ENCODE measurements around the gene SLC6A16.
"Not testable (repeated sequence)": the region's sequence is repeated elsewhere in the genome, so short reads cannot be mapped to it uniquely, and the experiment has no call there.

Gene SLC6A16

GRCh38 chr19:49344505-49345423 lies 19.8 kb upstream of the SLC6A16 start:
- DNase-seq (ENCODE audit: low read depth in 3 of 3) = no peak

- DNase-seq (ENCODE audit: low read depth in 3 of 3) = no peak
Measured at GRCh38 chr19:49343123-49343522, 18.1 kb upstream of the SLC6A16 start.

GRCh38 chr19:49342291-49342721 lies 17.3 kb upstream of the SLC6A16 start:
- no peak for DNase-seq (ENCODE audit: low read depth in 3 of 3)

GRCh38 chr19:49340865-49341718 lies 16.1 kb upstream of the SLC6A16 start:
- DNase-seq (ENCODE audit: low read depth in 3 of 3) = no peak

GRCh38 chr19:49340069-49340864 lies 15.3 kb upstream of the SLC6A16 start:
- DNase-seq (ENCODE audit: low read depth in 3 of 3) = no peak

- DNase-seq (ENCODE audit: low read depth in 3 of 3) = no peak
Measured at GRCh38 chr19:49339301-49340068, 14.5 kb upstream of the SLC6A16 start.

- no peak for DNase-seq (ENCODE audit: low read depth in 3 of 3)
Measured at GRCh38 chr19:49338691-49339300, 13.8 kb upstream of the SLC6A16 start.

GRCh38 chr19:49338023-49338677 lies 13.2 kb upstream of the SLC6A16 start:
- no peak for DNase-seq (ENCODE audit: low read depth in 3 of 3)

- no peak for DNase-seq (ENCODE audit: low read depth in 3 of 3)
Measured at GRCh38 chr19:49337267-49338022, 12.5 kb upstream of the SLC6A16 start.

GRCh38 chr19:49336482-49337266 lies 11.7 kb upstream of the SLC6A16 start:
- DNase-seq (ENCODE audit: low read depth in 3 of 3) = no peak

- DNase-seq (ENCODE audit: low read depth in 3 of 3) = no peak
Measured at GRCh38 chr19:49335784-49336481, 10.9 kb upstream of the SLC6A16 start.

- DNase-seq (ENCODE audit: low read depth in 3 of 3) = no peak
Measured at GRCh38 chr19:49335071-49335783, 10.2 kb upstream of the SLC6A16 start, which contains the start of gene CD37. CD37 (plus strand) TSS chr19:49335406; CDS start chr19:49335541, 135 bp downstream.

GRCh38 chr19:49333811-49334288 lies 8.9 kb upstream of the SLC6A16 start:
- DNase-seq (ENCODE audit: low read depth in 3 of 3) = peak in 2 of 3 donors; percentile 39 to 57

GRCh38 chr19:49333418-49333805 lies 8.4 kb upstream of the SLC6A16 start:
- no peak for DNase-seq (ENCODE audit: low read depth in 3 of 3)

GRCh38 chr19:49332691-49333417 lies 7.9 kb upstream of the SLC6A16 start:
- not testable (repeated sequence) for DNase-seq (ENCODE audit: low read depth in 3 of 3)

- DNase-seq (ENCODE audit: low read depth in 3 of 3) = peak in 1 of 3 donors; percentile 66
Measured at GRCh38 chr19:49331616-49332055, 6.6 kb upstream of the SLC6A16 start.
